HEK293 (cell line): ENCODE results near the gene HOXB9.
A peak's percentile ranks its signal among the peaks of the same experiment; 100 is the strongest.

Source experiments
- BCL11A ChIP-seq: fragments of 450-650 bp; formaldehyde crosslinking; IDR thresholded peaks from 2 replicates; pipeline ENCODE4 v1.5.1; 2016; ENCODE audit warnings: low read depth, missing biosample characterization, missing genetic modification characterization
- BCL11B ChIP-seq: fragments of 450-650 bp; formaldehyde crosslinking; IDR thresholded peaks from 2 replicates; pipeline ENCODE4 v1.5.1; 2016; ENCODE audit warnings: low read depth, missing biosample characterization, missing genetic modification characterization
- FEZF1 ChIP-seq: fragments of 450-650 bp; formaldehyde crosslinking; IDR thresholded peaks from 2 replicates; pipeline ENCODE4 v1.5.1; 2016; ENCODE audit warnings: missing biosample characterization, missing genetic modification characterization
- HOXC10 ChIP-seq: sonication (generic); formaldehyde crosslinking; IDR thresholded peaks from 2 replicates; pipeline ENCODE4 v1.8.1; 2023; ENCODE audit warnings: mild to moderate bottlenecking, missing genetic modification reagents
- KLF1 ChIP-seq: fragments of 450-650 bp; formaldehyde crosslinking; IDR thresholded peaks from 2 replicates; pipeline ENCODE4 v1.5.1; 2016; ENCODE audit warnings: missing biosample characterization, missing genetic modification characterization
- KLF10 ChIP-seq: fragments of 450-650 bp; IDR thresholded peaks from 2 replicates; pipeline ENCODE4 v1.5.1; 2018; ENCODE audit warnings: missing biosample characterization, mild to moderate bottlenecking, missing genetic modification characterization
- KLF16 ChIP-seq: fragments of 450-650 bp; formaldehyde crosslinking; IDR thresholded peaks from 2 replicates; pipeline ENCODE4 v1.5.1; 2017; ENCODE audit warnings: missing biosample characterization, missing genetic modification characterization
- KLF7 ChIP-seq: fragments of 450-650 bp; formaldehyde crosslinking; IDR thresholded peaks from 2 replicates; pipeline ENCODE4 v1.5.1; 2016; ENCODE audit warnings: missing biosample characterization, missing genetic modification characterization, borderline replicate concordance
- OVOL3 ChIP-seq: fragments of 450-650 bp; formaldehyde crosslinking; IDR thresholded peaks from 2 replicates; pipeline ENCODE4 v1.5.1; 2016; ENCODE audit warnings: missing biosample characterization, missing genetic modification characterization
- SETDB1 ChIP-seq: IDR thresholded peaks from one replicate; pipeline ENCODE4 v1.6.1; 2017; ENCODE audit warnings: mild to moderate bottlenecking, low read length, moderate library complexity, mixed read lengths; ENCODE audit not compliant: insufficient read length
- YY1 ChIP-seq: fragments of 450-650 bp; formaldehyde crosslinking; IDR thresholded peaks from 2 replicates; pipeline ENCODE4 v1.5.1; 2018; ENCODE audit warnings: missing biosample characterization, missing genetic modification characterization
- YY2 ChIP-seq: fragments of 450-650 bp; formaldehyde crosslinking; IDR thresholded peaks from 2 replicates; pipeline ENCODE4 v1.5.1; 2016; ENCODE audit warnings: missing biosample characterization, missing genetic modification characterization
- ZBTB8A ChIP-seq: fragments of 450-650 bp; formaldehyde crosslinking; IDR thresholded peaks from 2 replicates; pipeline ENCODE4 v1.5.1; 2016; ENCODE audit warnings: missing biosample characterization, missing genetic modification characterization
- ZFP3 ChIP-seq: fragments of 450-650 bp; formaldehyde crosslinking; IDR thresholded peaks from 2 replicates; pipeline ENCODE4 v1.5.1; 2016; ENCODE audit warnings: low read depth, missing biosample characterization, missing genetic modification characterization
- ZIC2 ChIP-seq: fragments of 450-650 bp; formaldehyde crosslinking; IDR thresholded peaks from 2 replicates; pipeline ENCODE4 v1.5.1; 2016; ENCODE audit warnings: missing biosample characterization, missing genetic modification characterization
- ZNF140 ChIP-seq: fragments of 450-650 bp; formaldehyde crosslinking; IDR thresholded peaks from 2 replicates; pipeline ENCODE4 v1.5.1; 2016; ENCODE audit warnings: missing biosample characterization, missing genetic modification characterization
- ZNF274 ChIP-seq, 2 experiments: fragments of 200-500 bp in 1 of 2; fragments of 450-650 bp in 1 of 2; sonication (Bioruptor generic) in 1 of 2; formaldehyde crosslinking in 1 of 2; IDR thresholded peaks; 2 replicates each; pipeline versions ENCODE4 v1.5.1 to v1.6.1; 2014 to 2016; ENCODE audit warnings: borderline replicate concordance in 1 of 2, inconsistent platforms in 1 of 2, low read length in 1 of 2, missing biosample characterization in 1 of 2, missing genetic modification characterization in 1 of 2
- ZNF571 ChIP-seq: fragments of 450-650 bp; formaldehyde crosslinking; IDR thresholded peaks from 2 replicates; pipeline ENCODE4 v1.5.0; 2017; ENCODE audit warnings: missing biosample characterization, missing genetic modification characterization
- ZNF610 ChIP-seq: fragments of 450-650 bp; formaldehyde crosslinking; IDR thresholded peaks from 2 replicates; pipeline ENCODE4 v1.5.1; 2016; ENCODE audit warnings: missing biosample characterization, missing genetic modification characterization, borderline replicate concordance
- ZNF658 ChIP-seq: fragments of 450-650 bp; formaldehyde crosslinking; IDR thresholded peaks from 2 replicates; pipeline ENCODE4; 2016; ENCODE audit warnings: missing biosample characterization, missing genetic modification characterization
- TF ChIP-seq, protein P1 (sequence below): fragments of 450-650 bp; formaldehyde crosslinking; IDR thresholded peaks from 2 replicates; pipeline ENCODE4 v1.5.1; 2016; ENCODE audit warnings: missing biosample characterization, missing genetic modification characterization
- TF ChIP-seq, protein P2 (sequence below): fragments of 450-650 bp; formaldehyde crosslinking; IDR thresholded peaks from 2 replicates; pipeline ENCODE4 v1.5.1; 2017; ENCODE audit warnings: missing biosample characterization, missing genetic modification characterization
- TF ChIP-seq, protein P3 (sequence below): fragments of 450-650 bp; formaldehyde crosslinking; IDR thresholded peaks from 2 replicates; pipeline ENCODE4 v1.5.1; 2016; ENCODE audit warnings: missing biosample characterization, missing genetic modification characterization
- TF ChIP-seq, protein P4 (sequence below): fragments of 450-650 bp; formaldehyde crosslinking; IDR thresholded peaks from 2 replicates; pipeline ENCODE4 v1.5.1; 2016; ENCODE audit warnings: missing biosample characterization, missing genetic modification characterization
- TF ChIP-seq, protein P5 (sequence below): fragments of 450-650 bp; formaldehyde crosslinking; IDR thresholded peaks from 2 replicates; pipeline ENCODE4 v1.5.1; 2016; ENCODE audit warnings: missing biosample characterization, missing genetic modification characterization
- TF ChIP-seq, protein P6 (sequence below): fragments of 450-650 bp; formaldehyde crosslinking; IDR thresholded peaks from 2 replicates; pipeline ENCODE4 v1.5.1; 2016; ENCODE audit warnings: missing biosample characterization, missing genetic modification characterization
- TF ChIP-seq, protein P7 (sequence below): fragments of 450-650 bp; formaldehyde crosslinking; IDR thresholded peaks from 2 replicates; pipeline ENCODE4 v1.5.1; 2016; ENCODE audit warnings: missing biosample characterization, missing genetic modification characterization

HOXB9 gene

DNA sequence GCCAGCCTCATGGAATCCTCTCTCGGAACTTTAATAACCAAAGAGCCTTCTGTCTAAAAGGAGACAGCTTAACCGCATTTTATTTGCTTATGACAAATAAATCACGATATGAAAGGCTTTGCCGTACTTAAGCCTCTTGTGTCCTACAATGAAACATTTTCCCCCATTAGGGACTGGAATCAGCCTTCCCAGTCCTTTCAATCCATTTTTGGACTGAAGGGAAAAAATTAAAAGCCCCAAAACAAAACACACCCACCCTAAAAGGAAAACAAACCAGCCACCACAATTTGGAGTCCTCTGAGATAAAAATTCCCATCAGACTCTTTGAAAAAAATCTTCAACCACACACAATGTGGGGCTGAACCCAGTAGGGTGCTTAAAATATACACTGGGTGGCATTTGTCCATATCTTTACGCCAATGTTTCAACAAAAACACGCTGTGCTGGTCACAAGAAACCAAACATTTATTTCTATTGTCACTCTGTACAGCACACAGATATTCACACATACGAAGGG, 51.0 kb downstream of the HOXB9 start (continued):
- TF ChIP-seq, protein P1, sequence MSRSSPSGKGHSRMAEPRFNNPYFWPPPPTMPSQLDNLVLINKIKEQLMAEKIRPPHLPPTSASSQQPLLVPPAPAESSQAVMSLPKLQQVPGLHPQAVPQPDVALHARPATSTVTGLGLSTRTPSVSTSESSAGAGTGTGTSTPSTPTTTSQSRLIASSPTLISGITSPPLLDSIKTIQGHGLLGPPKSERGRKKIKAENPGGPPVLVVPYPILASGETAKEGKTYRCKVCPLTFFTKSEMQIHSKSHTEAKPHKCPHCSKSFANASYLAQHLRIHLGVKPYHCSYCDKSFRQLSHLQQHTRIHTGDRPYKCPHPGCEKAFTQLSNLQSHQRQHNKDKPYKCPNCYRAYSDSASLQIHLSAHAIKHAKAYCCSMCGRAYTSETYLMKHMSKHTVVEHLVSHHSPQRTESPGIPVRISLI: no peak
- TF ChIP-seq SETDB1 (no peak), KLF1 (tag by site-specific recombination) (peak; percentile 95), HOXC10 (no peak), ZNF274 (IDR thresholded peaks at IDR 0.05; ENCODE audit: low read length) (no peak), ZNF274 (tag by site-specific recombination; IDR thresholded peaks at IDR 0.05; ENCODE audit: borderline replicate concordance) (no peak), BCL11B (tag by site-specific recombination) (peak; percentile 67; the same call in 1 of the 2 replicates), ZNF140 (no peak), YY1 (0 out of 2 replicates have a peak, but pooled peaks have one; percentile 11), ZIC2 (tag by site-specific recombination) (peak; percentile 68), KLF10 (peak; percentile 95), BCL11A (peak; percentile 81; the same call in 1 of the 2 replicates), KLF16 (tag by site-specific recombination) (no peak), FEZF1 (peak; percentile 94), ZFP3 (tag by site-specific recombination) (no peak), ZNF658 (no peak), YY2 (tag by site-specific recombination) (no peak), KLF7 (tag by site-specific recombination) (peak; percentile 85; the same call in 1 of the 2 replicates), ZBTB8A (tag by site-specific recombination) (peak; percentile 81), OVOL3 (tag by site-specific recombination) (peak; percentile 71), ZNF571 (no peak), ZNF610 (no peak)
- TF ChIP-seq, protein P2, sequence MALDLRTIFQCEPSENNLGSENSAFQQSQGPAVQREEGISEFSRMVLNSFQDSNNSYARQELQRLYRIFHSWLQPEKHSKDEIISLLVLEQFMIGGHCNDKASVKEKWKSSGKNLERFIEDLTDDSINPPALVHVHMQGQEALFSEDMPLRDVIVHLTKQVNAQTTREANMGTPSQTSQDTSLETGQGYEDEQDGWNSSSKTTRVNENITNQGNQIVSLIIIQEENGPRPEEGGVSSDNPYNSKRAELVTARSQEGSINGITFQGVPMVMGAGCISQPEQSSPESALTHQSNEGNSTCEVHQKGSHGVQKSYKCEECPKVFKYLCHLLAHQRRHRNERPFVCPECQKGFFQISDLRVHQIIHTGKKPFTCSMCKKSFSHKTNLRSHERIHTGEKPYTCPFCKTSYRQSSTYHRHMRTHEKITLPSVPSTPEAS: no peak
- TF ChIP-seq, protein P3, sequence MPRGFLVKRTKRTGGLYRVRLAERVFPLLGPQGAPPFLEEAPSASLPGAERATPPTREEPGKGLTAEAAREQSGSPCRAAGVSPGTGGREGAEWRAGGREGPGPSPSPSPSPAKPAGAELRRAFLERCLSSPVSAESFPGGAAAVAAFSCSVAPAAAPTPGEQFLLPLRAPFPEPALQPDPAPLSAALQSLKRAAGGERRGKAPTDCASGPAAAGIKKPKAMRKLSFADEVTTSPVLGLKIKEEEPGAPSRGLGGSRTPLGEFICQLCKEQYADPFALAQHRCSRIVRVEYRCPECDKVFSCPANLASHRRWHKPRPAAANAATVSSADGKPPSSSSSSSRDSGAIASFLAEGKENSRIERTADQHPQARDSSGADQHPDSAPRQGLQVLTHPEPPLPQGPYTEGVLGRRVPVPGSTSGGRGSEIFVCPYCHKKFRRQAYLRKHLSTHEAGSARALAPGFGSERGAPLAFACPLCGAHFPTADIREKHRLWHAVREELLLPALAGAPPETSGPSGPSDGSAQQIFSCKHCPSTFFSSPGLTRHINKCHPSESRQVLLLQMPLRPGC (tag by site-specific recombination): peak; percentile 98
- TF ChIP-seq, protein P4, sequence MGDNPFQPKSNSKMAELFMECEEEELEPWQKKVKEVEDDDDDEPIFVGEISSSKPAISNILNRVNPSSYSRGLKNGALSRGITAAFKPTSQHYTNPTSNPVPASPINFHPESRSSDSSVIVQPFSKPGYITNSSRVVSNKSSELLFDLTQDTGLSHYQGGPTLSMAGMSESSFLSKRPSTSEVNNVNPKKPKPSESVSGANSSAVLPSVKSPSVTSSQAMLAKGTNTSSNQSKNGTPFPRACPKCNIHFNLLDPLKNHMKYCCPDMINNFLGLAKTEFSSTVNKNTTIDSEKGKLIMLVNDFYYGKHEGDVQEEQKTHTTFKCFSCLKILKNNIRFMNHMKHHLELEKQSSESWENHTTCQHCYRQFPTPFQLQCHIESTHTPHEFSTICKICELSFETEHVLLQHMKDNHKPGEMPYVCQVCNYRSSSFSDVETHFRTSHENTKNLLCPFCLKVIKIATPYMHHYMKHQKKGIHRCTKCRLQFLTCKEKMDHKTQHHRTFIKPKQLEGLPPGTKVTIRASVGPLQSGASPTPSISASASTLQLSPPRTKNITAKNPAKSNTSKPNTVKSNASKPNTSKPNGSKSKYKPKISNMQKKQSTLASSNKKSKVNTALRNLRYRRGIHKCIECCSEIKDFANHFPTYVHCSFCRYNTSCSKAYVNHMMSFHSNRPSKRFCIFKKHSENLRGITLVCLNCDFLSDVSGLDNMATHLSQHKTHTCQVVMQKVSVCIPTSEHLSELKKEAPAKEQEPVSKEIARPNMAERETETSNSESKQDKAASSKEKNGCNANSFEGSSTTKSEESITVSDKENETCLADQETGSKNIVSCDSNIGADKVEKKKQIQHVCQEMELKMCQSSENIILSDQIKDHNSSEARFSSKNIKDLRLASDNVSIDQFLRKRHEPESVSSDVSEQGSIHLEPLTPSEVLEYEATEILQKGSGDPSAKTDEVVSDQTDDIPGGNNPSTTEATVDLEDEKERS: no peak
- TF ChIP-seq, protein P5, sequence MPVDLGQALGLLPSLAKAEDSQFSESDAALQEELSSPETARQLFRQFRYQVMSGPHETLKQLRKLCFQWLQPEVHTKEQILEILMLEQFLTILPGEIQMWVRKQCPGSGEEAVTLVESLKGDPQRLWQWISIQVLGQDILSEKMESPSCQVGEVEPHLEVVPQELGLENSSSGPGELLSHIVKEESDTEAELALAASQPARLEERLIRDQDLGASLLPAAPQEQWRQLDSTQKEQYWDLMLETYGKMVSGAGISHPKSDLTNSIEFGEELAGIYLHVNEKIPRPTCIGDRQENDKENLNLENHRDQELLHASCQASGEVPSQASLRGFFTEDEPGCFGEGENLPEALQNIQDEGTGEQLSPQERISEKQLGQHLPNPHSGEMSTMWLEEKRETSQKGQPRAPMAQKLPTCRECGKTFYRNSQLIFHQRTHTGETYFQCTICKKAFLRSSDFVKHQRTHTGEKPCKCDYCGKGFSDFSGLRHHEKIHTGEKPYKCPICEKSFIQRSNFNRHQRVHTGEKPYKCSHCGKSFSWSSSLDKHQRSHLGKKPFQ: peak; percentile 76; the same call in 1 of the 2 replicates
- TF ChIP-seq, protein P6, sequence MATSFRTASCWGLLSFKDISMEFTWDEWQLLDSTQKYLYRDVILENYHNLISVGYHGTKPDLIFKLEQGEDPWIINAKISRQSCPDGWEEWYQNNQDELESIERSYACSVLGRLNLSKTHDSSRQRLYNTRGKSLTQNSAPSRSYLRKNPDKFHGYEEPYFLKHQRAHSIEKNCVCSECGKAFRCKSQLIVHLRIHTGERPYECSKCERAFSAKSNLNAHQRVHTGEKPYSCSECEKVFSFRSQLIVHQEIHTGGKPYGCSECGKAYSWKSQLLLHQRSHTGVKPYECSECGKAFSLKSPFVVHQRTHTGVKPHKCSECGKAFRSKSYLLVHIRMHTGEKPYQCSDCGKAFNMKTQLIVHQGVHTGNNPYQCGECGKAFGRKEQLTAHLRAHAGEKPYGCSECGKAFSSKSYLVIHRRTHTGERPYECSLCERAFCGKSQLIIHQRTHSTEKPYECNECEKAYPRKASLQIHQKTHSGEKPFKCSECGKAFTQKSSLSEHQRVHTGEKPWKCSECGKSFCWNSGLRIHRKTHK (tag by site-specific recombination): no peak
- TF ChIP-seq, protein P7, sequence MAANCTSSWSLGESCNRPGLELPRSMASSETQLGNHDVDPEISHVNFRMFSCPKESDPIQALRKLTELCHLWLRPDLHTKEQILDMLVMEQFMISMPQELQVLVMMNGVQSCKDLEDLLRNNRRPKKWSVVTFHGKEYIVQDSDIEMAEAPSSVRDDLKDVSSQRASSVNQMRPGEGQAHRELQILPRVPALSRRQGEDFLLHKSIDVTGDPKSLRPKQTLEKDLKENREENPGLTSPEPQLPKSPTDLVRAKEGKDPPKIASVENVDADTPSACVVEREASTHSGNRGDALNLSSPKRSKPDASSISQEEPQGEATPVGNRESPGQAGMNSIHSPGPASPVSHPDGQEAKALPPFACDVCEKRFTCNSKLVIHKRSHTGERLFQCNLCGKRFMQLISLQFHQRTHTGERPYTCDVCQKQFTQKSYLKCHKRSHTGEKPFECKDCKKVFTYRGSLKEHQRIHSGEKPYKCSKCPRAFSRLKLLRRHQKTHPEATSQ (tag by site-specific recombination): no peak
